ENCODE data around the gene TNFAIP1.

The TNFAIP1 gene

GRCh38 chr17:28372203-28372944, 36.8 kb downstream of the TNFAIP1 start:
- Mint-ChIP-seq H3K9me3 (no peaks in the 10 kb centered on the region), H3K27ac (peak overlapping the region; percentile 94 to 99)
- ATAC-seq (replicated peaks): peak; percentile 0

GRCh38 chr17:28372945-28373274, 37.3 kb downstream of the TNFAIP1 start:
- H3K27me3 Mint-ChIP-seq: no peaks in the 10 kb centered on the region
- no peak for DNase-seq
- no peaks in the 10 kb centered on the region for H3K9me3 Mint-ChIP-seq
- ATAC-seq (replicated peaks): no peak
- H3K4me3 Mint-ChIP-seq: peak overlapping the region; percentile 94 to 96
- H3K36me3 Mint-ChIP-seq (ENCODE audit: insufficient read depth): peaks cover 7% of the 10 kb centered on the region
- H3K27ac Mint-ChIP-seq: peak overlapping the region; percentile 89 to 94
- peaks cover 16 to 19% of the 10 kb centered on the region in 2 donors for H3K4me1 Mint-ChIP-seq (ENCODE audit: low read depth in 2 of 2)

More at GRCh38 chr17:28372203-28372944, 36.8 kb downstream of the TNFAIP1 start:
- H3K36me3 Mint-ChIP-seq (ENCODE audit: insufficient read depth): peaks cover 7% of the 10 kb centered on the region
- peak in 1 of 3 experiments; percentile 9 for DNase-seq
- no peaks in the 10 kb centered on the region for H3K27me3 Mint-ChIP-seq
- peaks cover 16 to 19% of the 10 kb centered on the region in 2 donors for H3K4me1 Mint-ChIP-seq (ENCODE audit: low read depth in 2 of 2)
- peak overlapping the region; percentile 94 to 96 for H3K4me3 Mint-ChIP-seq

GRCh38 chr17:28379814-28380801, 44.5 kb downstream of the TNFAIP1 start:
- Mint-ChIP-seq H3K27ac (no peak overlapping the region), H3K4me3 (no peak overlapping the region), H3K4me1 (ENCODE audit: low read depth in 2 of 2) (peaks cover 16 to 18% of the 10 kb centered on the region in 2 donors), H3K27me3 (no peaks in the 10 kb centered on the region), H3K9me3 (no peaks in the 10 kb centered on the region), H3K36me3 (ENCODE audit: insufficient read depth) (no peaks in the 10 kb centered on the region)
- DNase-seq: no peak
- ATAC-seq (replicated peaks): no peak

- Mint-ChIP-seq H3K4me3 (peak overlapping the region in 1 of 2 donors; percentile 3), H3K36me3 (ENCODE audit: insufficient read depth) (peaks cover 4% of the 10 kb centered on the region), H3K9me3 (no peaks in the 10 kb centered on the region), H3K27ac (no peak overlapping the region), H3K4me1 (ENCODE audit: low read depth in 2 of 2) (peaks cover 18 to 23% of the 10 kb centered on the region in 2 donors), H3K27me3 (no peaks in the 10 kb centered on the region)
- ATAC-seq (replicated peaks) (no peak), DNase-seq (no peak)
Measured at GRCh38 chr17:28381141-28381825, 45.7 kb downstream of the TNFAIP1 start.

GRCh38 chr17:28384281-28385036, 48.9 kb downstream of the TNFAIP1 start:
- Mint-ChIP-seq H3K4me1 (ENCODE audit: low read depth in 2 of 2) (peaks cover 18% of the 10 kb centered on the region in 2 donors), H3K36me3 (ENCODE audit: insufficient read depth) (peaks cover 8% of the 10 kb centered on the region), H3K4me3 (peak overlapping the region; percentile 84 to 94), H3K27ac (peak overlapping the region; percentile 51 to 76), H3K9me3 (no peaks in the 10 kb centered on the region), H3K27me3 (no peaks in the 10 kb centered on the region)
- ATAC-seq (replicated peaks): peak; percentile 95
- peak; percentile 37 to 41 (median 40) for DNase-seq

- Mint-ChIP-seq H3K36me3 (ENCODE audit: insufficient read depth) (peaks cover 14% of the 10 kb centered on the region), H3K4me1 (ENCODE audit: low read depth in 2 of 2) (peaks cover 17 to 18% of the 10 kb centered on the region in 2 donors), H3K27me3 (no peaks in the 10 kb centered on the region), H3K4me3 (peak overlapping the region; percentile 84 to 94), H3K9me3 (no peaks in the 10 kb centered on the region), H3K27ac (peak overlapping the region; percentile 51 to 76)
- DNase-seq (no peak), ATAC-seq (replicated peaks) (peak; percentile 9)
Measured at GRCh38 chr17:28385037-28385400, 49.5 kb downstream of the TNFAIP1 start.

GRCh38 chr17:28385406-28385805, 49.8 kb downstream of the TNFAIP1 start:
- peak overlapping the region; percentile 84 to 94 for H3K4me3 Mint-ChIP-seq
- H3K36me3 Mint-ChIP-seq (ENCODE audit: insufficient read depth): peaks cover 18% of the 10 kb centered on the region
- H3K9me3 Mint-ChIP-seq: no peaks in the 10 kb centered on the region
- ATAC-seq (replicated peaks) (no peak), DNase-seq (no peak)
- H3K27ac Mint-ChIP-seq: peak overlapping the region in 1 of 2 donors; percentile 46
- H3K4me1 Mint-ChIP-seq (ENCODE audit: low read depth in 2 of 2): peaks cover 13 to 16% of the 10 kb centered on the region in 2 donors
- H3K27me3 Mint-ChIP-seq: no peaks in the 10 kb centered on the region

GRCh38 chr17:28386391-28386790, 50.8 kb downstream of the TNFAIP1 start:
- peaks cover 11 to 15% of the 10 kb centered on the region in 2 donors for H3K4me1 Mint-ChIP-seq (ENCODE audit: low read depth in 2 of 2)
- peaks cover 28% of the 10 kb centered on the region for H3K36me3 Mint-ChIP-seq (ENCODE audit: insufficient read depth)
- no peaks in the 10 kb centered on the region for H3K9me3 Mint-ChIP-seq
- no peak overlapping the region for H3K27ac Mint-ChIP-seq
- H3K4me3 Mint-ChIP-seq: no peak overlapping the region
- H3K27me3 Mint-ChIP-seq: no peaks in the 10 kb centered on the region
- ATAC-seq (replicated peaks) (no peak), DNase-seq (no peak)

GRCh38 chr17:28388106-28388505, 52.5 kb downstream of the TNFAIP1 start:
- DNase-seq (no peak), ATAC-seq (replicated peaks) (no peak)
- no peaks in the 10 kb centered on the region for H3K27me3 Mint-ChIP-seq
- H3K4me3 Mint-ChIP-seq: no peak overlapping the region
- no peak overlapping the region for H3K27ac Mint-ChIP-seq
- no peaks in the 10 kb centered on the region for H3K9me3 Mint-ChIP-seq
- peaks cover 31% of the 10 kb centered on the region for H3K36me3 Mint-ChIP-seq (ENCODE audit: insufficient read depth)
- H3K4me1 Mint-ChIP-seq (ENCODE audit: low read depth in 2 of 2): peaks cover 11 to 12% of the 10 kb centered on the region in 2 donors

- no peaks in the 10 kb centered on the region for H3K9me3 Mint-ChIP-seq
- peak overlapping the region in 1 of 2 donors; percentile 75 for H3K27ac Mint-ChIP-seq
- H3K4me3 Mint-ChIP-seq: no peak overlapping the region
- H3K4me1 Mint-ChIP-seq (ENCODE audit: low read depth in 2 of 2): peaks cover 3 to 5% of the 10 kb centered on the region in 2 donors
- DNase-seq: no peak
- no peak for ATAC-seq (replicated peaks)
- H3K36me3 Mint-ChIP-seq (ENCODE audit: insufficient read depth): peaks cover 37% of the 10 kb centered on the region
- no peaks in the 10 kb centered on the region for H3K27me3 Mint-ChIP-seq
Measured at GRCh38 chr17:28390141-28390540, 54.6 kb downstream of the TNFAIP1 start.

GRCh38 chr17:28390563-28390962, 55.0 kb downstream of the TNFAIP1 start:
- H3K36me3 Mint-ChIP-seq (ENCODE audit: insufficient read depth): peaks cover 33% of the 10 kb centered on the region

GRCh38 chr17:28390984-28391383, 55.4 kb downstream of the TNFAIP1 start:
- H3K9me3 Mint-ChIP-seq: no peaks in the 10 kb centered on the region
- H3K4me3 Mint-ChIP-seq: no peak overlapping the region
- DNase-seq (no peak), ATAC-seq (replicated peaks) (no peak)
- H3K4me1 Mint-ChIP-seq (ENCODE audit: low read depth in 2 of 2): no peaks in the 10 kb centered on the region
- H3K27ac Mint-ChIP-seq: peak overlapping the region in 1 of 2 donors; percentile 16
- peaks cover 33% of the 10 kb centered on the region for H3K36me3 Mint-ChIP-seq (ENCODE audit: insufficient read depth)
- no peaks in the 10 kb centered on the region for H3K27me3 Mint-ChIP-seq

More at GRCh38 chr17:28390563-28390962, 55.0 kb downstream of the TNFAIP1 start:
- Mint-ChIP-seq H3K4me3 (no peak overlapping the region), H3K27me3 (no peaks in the 10 kb centered on the region), H3K27ac (no peak overlapping the region), H3K4me1 (ENCODE audit: low read depth in 2 of 2) (peaks cover 0 to under 1% of the 10 kb centered on the region in 2 donors), H3K9me3 (no peaks in the 10 kb centered on the region)
- ATAC-seq (replicated peaks): no peak
- DNase-seq: no peak

Measured in effector memory CD8-positive, alpha-beta T cell (primary cell).